Endodermal cell (in vitro differentiated cells): ENCODE results near the gene NRARP. TPM values are rescaled to one million over a fixed set of nuclear protein-coding genes. Genes with fewer than 3 reads are reported as not detected.

ENCODE experiments used
- DNase-seq: peaks from one replicate; pipeline ENCODE4 v3.0.0-alpha.2; 2017
- H3K27ac ChIP-seq: 2 replicates; pipeline ENCODE4 v1.5.1; 2013; ENCODE audit warnings: mild to moderate bottlenecking, low read depth, low read length, moderate library complexity
- H3K27me3 ChIP-seq: 2 replicates; pipeline ENCODE4 v1.6.1; 2013; ENCODE audit warnings: mild to moderate bottlenecking, low read length, moderate library complexity; ENCODE audit not compliant: insufficient read depth, control insufficient read depth, poor library complexity, severe bottlenecking
- H3K36me3 ChIP-seq: 2 replicates; pipeline ENCODE4 v1.7.0; 2013; ENCODE audit warnings: mild to moderate bottlenecking, low read length, moderate library complexity; ENCODE audit not compliant: control insufficient read depth, insufficient read depth
- H3K4me1 ChIP-seq: one replicate; pipeline ENCODE4 v1.7.0; 2013; ENCODE audit warnings: low read length; ENCODE audit not compliant: control insufficient read depth, insufficient read depth
- H3K4me3 ChIP-seq: 2 replicates; pipeline ENCODE4 v1.5.1; 2013; ENCODE audit warnings: mild to moderate bottlenecking, low read length, moderate library complexity
- H3K9ac ChIP-seq: 2 replicates; pipeline ENCODE4 v1.6.1; 2013; ENCODE audit warnings: mild to moderate bottlenecking, low read length, moderate library complexity; ENCODE audit not compliant: poor library complexity, severe bottlenecking; ENCODE audit errors: extremely low read depth
- H3K9me3 ChIP-seq: 2 replicates; pipeline ENCODE4 v1.6.1; 2013; ENCODE audit warnings: mild to moderate bottlenecking, low read length, moderate library complexity; ENCODE audit not compliant: control insufficient read depth
- H3K27ac Mint-ChIP-seq: 2 replicates; pipeline ENCODE4 v1.8.0; 2020; ENCODE audit warnings: mixed read lengths
- H3K27me3 Mint-ChIP-seq: 2 replicates; pipeline ENCODE4 v1.8.0; 2021; ENCODE audit warnings: mild to moderate bottlenecking, mixed read lengths; ENCODE audit not compliant: insufficient read depth
- H3K36me3 Mint-ChIP-seq: 2 replicates; pipeline ENCODE4 v1.8.0; 2020; ENCODE audit warnings: low read depth, mixed read lengths
- H3K4me1 Mint-ChIP-seq: 2 replicates; pipeline ENCODE4 v1.8.0; 2020; ENCODE audit warnings: mixed read lengths
- H3K4me3 Mint-ChIP-seq: 2 replicates; pipeline ENCODE4 v1.8.0; 2020; ENCODE audit warnings: mild to moderate bottlenecking, moderate library complexity, mixed read lengths
- H3K9me3 Mint-ChIP-seq: 2 replicates; pipeline ENCODE4 v1.8.0; 2020; ENCODE audit warnings: mild to moderate bottlenecking, mixed read lengths
- WGBS, 2 experiments: methylation state at CpG; one replicate each; pipeline versions ENCODE4 v1.1.5 to v1.1.7; 2013; ENCODE audit warnings: missing lambda C conversion rate in 2 of 2, mixed read lengths in 1 of 2; ENCODE audit not compliant: insufficient coverage in 1 of 2, insufficient read length in 1 of 2; 5-methylcytosine and 5-hydroxymethylcytosine counted together
- total RNA-seq, 2 donors: library from RNA; stranded (reverse); fragmentation: NEBNext Ultra II Directional in 1 of 2; extraction: Animal tissue kit (Norgen Biotek cat#: 25700) in 1 of 2; gene quantifications; 2 replicates in 1 of 2; 3 replicates in 1 of 2; pipeline ENCODE4 v1.2.1, GENCODE V29; 2021
- TF ChIP-seq, protein P1 (sequence below): fragments of 200-600 bp; sonication (generic); conservative IDR thresholded peaks from 2 replicates; pipeline ENCODE4 v1.5.0; 2021; ENCODE audit warnings: antibody characterized with exemption, mild to moderate bottlenecking

Gene NRARP
- total RNA-seq, 2 donors from 2014 or later, result 12.1 to 12.9 TPM

DNA sequence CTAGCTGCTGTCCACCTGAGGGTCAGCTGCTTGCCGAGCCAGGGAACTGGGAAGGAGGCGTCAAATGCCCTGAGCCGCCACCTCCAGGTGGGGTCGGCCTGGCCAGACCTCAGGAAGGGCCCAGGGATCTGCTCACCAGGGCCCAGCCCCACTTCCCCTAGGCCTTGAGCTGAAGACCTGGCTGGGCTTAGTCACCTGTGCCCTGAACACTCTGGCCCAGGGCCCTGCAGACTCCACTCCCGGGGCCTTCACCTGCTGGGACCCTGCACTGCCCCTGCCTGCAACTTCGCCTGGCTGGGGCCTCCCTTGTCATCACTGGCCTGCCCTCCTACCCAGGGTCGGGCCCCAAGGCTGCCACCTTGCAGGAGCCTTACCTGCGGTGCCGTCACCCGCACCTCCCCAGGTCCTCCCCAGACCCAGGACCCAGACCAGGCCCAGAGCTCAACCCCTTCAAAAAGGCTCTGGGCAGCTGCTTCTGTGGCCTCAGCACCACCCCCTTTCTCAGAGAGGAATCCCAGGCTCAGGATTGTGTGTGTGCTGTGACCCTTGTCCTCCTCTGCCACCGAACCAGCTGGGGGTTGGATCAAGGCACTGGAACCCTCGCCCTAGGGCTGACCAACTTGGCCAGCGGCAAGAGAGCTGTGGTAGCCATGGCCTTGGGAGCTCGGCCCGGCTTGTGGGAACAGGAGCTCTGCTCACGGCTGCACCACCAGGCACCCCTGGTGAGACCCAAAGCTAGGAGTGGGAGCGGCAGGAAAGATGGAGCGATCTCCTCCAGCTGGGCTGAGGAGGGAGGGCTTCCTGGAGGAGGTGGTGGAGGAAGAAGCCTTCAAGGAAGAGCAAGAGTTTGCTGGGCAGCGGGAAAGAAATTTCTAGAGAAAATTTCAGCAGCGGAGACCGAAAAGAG, 48.1 kb downstream of the NRARP start:
- peak overlapping the region; percentile 72 for H3K4me3 Mint-ChIP-seq
- no peaks in the 10 kb centered on the region for H3K9me3 Mint-ChIP-seq
- Histone ChIP-seq H3K9me3 (no peaks in the 10 kb centered on the region), H3K27me3 (no peaks in the 10 kb centered on the region), H3K36me3 (peaks cover 21% of the 10 kb centered on the region), H3K4me1 (peaks cover 16% of the 10 kb centered on the region), H3K9ac (peak overlapping the region; percentile 51), H3K4me3 (peak overlapping the region; percentile 87), H3K27ac (no peak overlapping the region)
- peak; percentile 68 for DNase-seq
- WGBS, 2 experiments, result 55 to 65% methylated on average over 14 to 21 of the region's 21 CpGs
- peaks cover 17% of the 10 kb centered on the region for H3K4me1 Mint-ChIP-seq
- H3K27ac Mint-ChIP-seq, result peak overlapping the region; percentile 80
- H3K27me3 Mint-ChIP-seq, result peaks cover 2% of the 10 kb centered on the region
- H3K36me3 Mint-ChIP-seq, result peaks cover 17% of the 10 kb centered on the region
- TF ChIP-seq, protein P1, sequence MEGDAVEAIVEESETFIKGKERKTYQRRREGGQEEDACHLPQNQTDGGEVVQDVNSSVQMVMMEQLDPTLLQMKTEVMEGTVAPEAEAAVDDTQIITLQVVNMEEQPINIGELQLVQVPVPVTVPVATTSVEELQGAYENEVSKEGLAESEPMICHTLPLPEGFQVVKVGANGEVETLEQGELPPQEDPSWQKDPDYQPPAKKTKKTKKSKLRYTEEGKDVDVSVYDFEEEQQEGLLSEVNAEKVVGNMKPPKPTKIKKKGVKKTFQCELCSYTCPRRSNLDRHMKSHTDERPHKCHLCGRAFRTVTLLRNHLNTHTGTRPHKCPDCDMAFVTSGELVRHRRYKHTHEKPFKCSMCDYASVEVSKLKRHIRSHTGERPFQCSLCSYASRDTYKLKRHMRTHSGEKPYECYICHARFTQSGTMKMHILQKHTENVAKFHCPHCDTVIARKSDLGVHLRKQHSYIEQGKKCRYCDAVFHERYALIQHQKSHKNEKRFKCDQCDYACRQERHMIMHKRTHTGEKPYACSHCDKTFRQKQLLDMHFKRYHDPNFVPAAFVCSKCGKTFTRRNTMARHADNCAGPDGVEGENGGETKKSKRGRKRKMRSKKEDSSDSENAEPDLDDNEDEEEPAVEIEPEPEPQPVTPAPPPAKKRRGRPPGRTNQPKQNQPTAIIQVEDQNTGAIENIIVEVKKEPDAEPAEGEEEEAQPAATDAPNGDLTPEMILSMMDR, result no peak

DNA sequence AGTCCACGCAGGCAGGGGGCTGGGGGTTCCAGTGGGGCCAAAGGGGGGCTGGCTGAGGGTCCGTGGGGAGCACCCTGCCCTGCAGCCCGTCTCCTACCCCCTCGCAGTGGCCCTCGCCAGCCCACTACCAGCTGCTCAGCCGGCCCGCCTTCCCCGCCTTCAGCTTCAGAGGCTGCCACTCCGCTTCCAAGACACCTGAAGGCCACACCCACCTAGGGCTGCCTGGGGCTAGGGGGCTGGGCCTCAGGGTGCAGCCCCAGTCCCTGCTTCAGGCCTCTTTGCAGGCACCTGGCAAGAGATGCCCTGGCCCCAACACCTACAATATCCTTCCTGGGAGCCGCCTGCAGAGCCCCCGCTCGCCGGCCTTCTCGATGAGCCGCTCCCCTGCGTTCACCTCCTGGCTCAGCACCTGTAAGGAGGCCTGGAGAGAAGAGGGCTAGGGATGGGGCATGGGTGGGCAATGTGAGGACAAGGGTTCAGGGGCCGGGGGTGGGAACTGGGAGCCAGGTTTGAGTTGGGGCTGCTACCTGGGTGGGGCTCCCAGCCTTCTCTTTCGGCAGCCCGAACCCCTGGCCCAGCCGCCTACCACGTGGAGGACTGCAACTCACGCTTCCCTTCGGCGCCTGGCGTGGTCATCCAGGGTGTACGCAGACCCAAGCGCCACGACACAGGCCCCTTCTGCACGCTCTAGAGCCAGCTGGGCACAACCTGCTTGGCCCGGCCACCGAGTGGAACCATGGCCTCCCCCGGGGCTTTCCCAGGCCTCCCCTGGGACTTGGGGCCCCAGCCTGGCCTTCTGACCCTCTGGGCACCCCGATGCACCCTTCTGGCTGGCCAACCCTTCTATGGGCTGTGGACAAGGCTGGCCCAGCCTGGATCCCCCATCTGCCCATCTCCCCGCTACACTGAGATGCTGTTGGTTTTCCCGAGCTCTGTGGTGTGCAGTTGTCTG, 49.2 kb downstream of the NRARP start:
- Mint-ChIP-seq H3K27me3 (peaks cover 2% of the 10 kb centered on the region), H3K36me3 (peaks cover 6% of the 10 kb centered on the region), H3K9me3 (no peaks in the 10 kb centered on the region), H3K27ac (no peak overlapping the region), H3K4me3 (no peak overlapping the region), H3K4me1 (peaks cover 17% of the 10 kb centered on the region)
- no peaks in the 10 kb centered on the region for H3K27me3 ChIP-seq
- TF ChIP-seq, protein P1, result no peak
- DNase-seq, result peak; percentile 85
- 82 to 87% methylated on average over 8 to 35 of the region's 35 CpGs for WGBS, 2 experiments
- no peaks in the 10 kb centered on the region for H3K9me3 ChIP-seq
- H3K4me1 ChIP-seq, result peaks cover 16% of the 10 kb centered on the region
- H3K27ac ChIP-seq, result no peak overlapping the region
- no peak overlapping the region for H3K9ac ChIP-seq
- H3K4me3 ChIP-seq, result no peak overlapping the region
- peaks cover 9% of the 10 kb centered on the region for H3K36me3 ChIP-seq

DNA sequence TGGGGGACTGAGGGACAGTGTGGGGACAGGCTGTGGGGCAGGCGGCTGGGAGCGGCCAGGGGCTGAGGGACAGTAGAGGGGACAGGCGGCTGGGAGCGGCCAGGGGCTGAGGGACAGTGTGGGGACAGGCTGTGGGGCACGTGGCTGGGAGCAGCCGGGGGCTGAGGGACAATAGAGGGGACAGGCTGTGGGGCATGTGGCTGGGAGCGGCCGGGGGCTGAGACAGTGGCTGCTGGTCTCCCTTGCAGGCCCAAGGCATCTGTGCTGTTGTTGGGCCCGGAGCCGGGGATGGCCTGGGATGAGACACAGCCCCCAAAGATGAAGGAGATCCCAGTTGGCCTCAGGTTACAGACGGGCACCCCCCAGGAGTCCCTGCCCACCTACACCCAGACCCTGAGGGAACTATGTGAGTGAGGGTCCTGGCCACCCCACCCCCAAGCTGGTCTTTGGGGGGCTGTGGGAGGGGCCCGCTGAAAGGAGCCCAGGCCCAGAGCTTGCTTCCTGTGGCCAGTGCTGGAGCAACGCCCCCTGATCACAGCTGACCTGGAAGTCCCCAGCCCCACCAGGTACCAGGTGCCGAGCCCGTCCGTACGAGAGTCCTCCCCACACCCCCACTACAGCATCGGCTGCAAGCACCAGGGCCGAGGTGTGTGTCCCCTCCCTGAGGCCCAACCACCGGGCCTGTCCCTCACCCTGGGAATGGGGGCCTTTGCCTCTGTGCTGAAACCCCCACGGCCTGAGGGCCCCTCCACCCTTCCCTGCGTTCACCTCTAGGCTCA, 50.4 kb downstream of the NRARP start:
- TF ChIP-seq, protein P1, result no peak
- Histone ChIP-seq H3K27ac (no peak overlapping the region), H3K27me3 (no peaks in the 10 kb centered on the region), H3K9ac (no peak overlapping the region), H3K4me1 (peaks cover 15% of the 10 kb centered on the region), H3K4me3 (no peak overlapping the region), H3K9me3 (no peaks in the 10 kb centered on the region), H3K36me3 (peaks cover 5% of the 10 kb centered on the region)
- H3K27me3 Mint-ChIP-seq, result peaks cover 4% of the 10 kb centered on the region
- H3K4me1 Mint-ChIP-seq, result peaks cover 20% of the 10 kb centered on the region
- no peaks in the 10 kb centered on the region for H3K9me3 Mint-ChIP-seq
- H3K4me3 Mint-ChIP-seq, result no peak overlapping the region
- no peak overlapping the region for H3K27ac Mint-ChIP-seq
- WGBS, 2 experiments, result 88 to 93% methylated on average over 10 to 22 of the region's 22 CpGs
- no peak for DNase-seq
- H3K36me3 Mint-ChIP-seq, result peaks cover 1% of the 10 kb centered on the region
